NB4 (cell line): ENCODE measurements around the gene PRKG1.

Experiments used
- MYC ChIP-seq: IDR thresholded peaks from 2 replicates; pipeline ENCODE4 v1.6.1; 2011; ENCODE audit warnings: low read depth, low read length
- POLR2A ChIP-seq: IDR thresholded peaks from 2 replicates; pipeline ENCODE4 v1.6.1; 2011; ENCODE audit warnings: mild to moderate bottlenecking; ENCODE audit not compliant: insufficient read length; ENCODE audit errors: extremely low read depth
- TF ChIP-seq, protein P1 (sequence below): IDR thresholded peaks from one replicate; pipeline ENCODE4 v1.5.1; 2012; ENCODE audit warnings: low read depth, low read length

DNA sequence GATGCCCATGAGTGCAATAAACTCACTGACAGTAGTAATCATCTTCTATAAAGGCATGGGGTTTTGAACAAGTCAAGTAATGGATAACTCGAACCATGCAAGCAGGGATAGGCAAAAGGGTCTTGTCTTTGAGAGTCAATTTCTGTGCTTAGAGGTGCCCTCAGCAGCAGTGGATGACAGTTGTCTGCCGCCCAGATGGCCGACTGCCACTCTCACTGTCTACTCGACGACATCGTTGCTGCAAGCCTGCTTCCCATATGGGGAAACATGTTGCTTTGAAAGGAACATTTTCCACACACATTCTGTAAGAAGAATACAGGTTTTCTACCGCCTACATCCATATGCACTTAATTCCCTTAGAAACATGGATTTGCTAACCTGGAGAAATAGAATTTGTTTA is 1003.5 kb downstream of the PRKG1 start:
- TF ChIP-seq POLR2A = no peak
- TF ChIP-seq, protein P1, sequence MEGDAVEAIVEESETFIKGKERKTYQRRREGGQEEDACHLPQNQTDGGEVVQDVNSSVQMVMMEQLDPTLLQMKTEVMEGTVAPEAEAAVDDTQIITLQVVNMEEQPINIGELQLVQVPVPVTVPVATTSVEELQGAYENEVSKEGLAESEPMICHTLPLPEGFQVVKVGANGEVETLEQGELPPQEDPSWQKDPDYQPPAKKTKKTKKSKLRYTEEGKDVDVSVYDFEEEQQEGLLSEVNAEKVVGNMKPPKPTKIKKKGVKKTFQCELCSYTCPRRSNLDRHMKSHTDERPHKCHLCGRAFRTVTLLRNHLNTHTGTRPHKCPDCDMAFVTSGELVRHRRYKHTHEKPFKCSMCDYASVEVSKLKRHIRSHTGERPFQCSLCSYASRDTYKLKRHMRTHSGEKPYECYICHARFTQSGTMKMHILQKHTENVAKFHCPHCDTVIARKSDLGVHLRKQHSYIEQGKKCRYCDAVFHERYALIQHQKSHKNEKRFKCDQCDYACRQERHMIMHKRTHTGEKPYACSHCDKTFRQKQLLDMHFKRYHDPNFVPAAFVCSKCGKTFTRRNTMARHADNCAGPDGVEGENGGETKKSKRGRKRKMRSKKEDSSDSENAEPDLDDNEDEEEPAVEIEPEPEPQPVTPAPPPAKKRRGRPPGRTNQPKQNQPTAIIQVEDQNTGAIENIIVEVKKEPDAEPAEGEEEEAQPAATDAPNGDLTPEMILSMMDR = no peak
- no peak for TF ChIP-seq MYC
